D721Med (cell line): ENCODE measurements around the gene ASXL2.

ENCODE experiments used
- DNase-seq: peaks from one replicate; pipeline ENCODE4 v3.0.0; 2011; ENCODE audit warnings: low spot score; ENCODE audit not compliant: insufficient read length
- FAIRE-seq: peaks from 2 replicates; lab custom pipeline; 2011; peaks lifted over from hg19 to GRCh38; lab: Jason Lieb, UNC
- TF ChIP-seq, protein P1 (sequence below): IDR thresholded peaks from 2 replicates; pipeline ENCODE4 v1.5.1; 2012; ENCODE audit warnings: mild to moderate bottlenecking, control low read depth; ENCODE audit not compliant: insufficient read depth; ENCODE audit errors: missing control alignments

The ASXL2 gene

DNA sequence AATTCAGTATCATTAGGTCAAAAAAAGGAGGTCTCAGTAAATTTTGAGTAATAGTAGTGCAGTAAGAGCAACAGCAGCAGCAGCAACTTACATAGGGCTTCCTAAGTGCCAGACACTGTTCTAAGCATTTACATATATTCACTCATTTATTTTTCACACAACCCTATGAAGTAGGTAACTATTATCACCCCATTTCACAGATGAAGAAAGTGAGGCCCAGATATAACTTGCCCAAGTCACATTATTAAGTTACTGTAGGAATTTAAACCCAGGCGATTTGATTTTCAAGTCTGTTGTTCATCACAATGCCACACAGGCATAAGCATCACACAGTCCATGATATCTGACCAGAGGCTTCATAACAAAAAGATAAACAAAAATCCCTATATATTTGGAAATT is 114.7 kb downstream of the ASXL2 start:
- no peak for FAIRE-seq
- TF ChIP-seq, protein P1, sequence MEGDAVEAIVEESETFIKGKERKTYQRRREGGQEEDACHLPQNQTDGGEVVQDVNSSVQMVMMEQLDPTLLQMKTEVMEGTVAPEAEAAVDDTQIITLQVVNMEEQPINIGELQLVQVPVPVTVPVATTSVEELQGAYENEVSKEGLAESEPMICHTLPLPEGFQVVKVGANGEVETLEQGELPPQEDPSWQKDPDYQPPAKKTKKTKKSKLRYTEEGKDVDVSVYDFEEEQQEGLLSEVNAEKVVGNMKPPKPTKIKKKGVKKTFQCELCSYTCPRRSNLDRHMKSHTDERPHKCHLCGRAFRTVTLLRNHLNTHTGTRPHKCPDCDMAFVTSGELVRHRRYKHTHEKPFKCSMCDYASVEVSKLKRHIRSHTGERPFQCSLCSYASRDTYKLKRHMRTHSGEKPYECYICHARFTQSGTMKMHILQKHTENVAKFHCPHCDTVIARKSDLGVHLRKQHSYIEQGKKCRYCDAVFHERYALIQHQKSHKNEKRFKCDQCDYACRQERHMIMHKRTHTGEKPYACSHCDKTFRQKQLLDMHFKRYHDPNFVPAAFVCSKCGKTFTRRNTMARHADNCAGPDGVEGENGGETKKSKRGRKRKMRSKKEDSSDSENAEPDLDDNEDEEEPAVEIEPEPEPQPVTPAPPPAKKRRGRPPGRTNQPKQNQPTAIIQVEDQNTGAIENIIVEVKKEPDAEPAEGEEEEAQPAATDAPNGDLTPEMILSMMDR: no peak
- no peak for DNase-seq

DNA sequence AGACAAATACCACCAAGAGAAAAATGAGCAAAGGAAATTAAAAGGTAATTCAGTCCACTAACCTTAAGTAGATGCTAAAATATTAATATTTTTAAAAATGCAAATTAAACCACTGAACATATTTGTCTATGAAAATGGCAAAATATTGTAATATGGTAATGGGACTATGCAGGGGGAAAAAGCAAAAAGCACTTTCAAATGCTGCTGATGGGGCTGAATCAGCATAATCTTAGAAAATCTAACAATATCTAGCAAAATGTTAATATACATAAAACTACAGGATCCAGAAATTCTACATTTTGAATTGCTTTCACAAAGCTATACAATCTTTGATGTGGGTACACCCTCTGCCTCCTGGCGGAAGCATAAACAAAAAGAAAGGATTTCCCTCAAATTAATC is 118.0 kb downstream of the ASXL2 start:
- DNase-seq (no peak), FAIRE-seq (no peak)
- TF ChIP-seq, protein P1: no peak

DNA sequence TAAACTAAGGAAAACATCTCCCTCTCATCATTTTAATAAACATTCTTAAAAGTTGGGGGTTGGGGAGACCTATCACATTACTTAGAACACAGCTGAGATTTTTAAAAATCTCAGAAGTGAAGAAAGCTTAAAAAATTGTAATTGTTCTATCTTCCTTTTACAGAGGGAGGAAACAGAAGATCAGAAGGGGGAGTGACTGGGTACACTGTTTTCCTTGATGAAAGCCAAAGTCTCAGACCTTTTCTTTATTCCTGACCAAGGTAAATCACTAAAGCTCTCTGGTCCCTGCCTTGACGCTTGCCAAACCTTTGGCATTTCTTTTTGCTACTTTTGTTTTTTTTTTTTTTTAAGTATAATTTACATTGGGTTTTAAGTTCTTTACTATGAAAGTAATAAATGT is 119.9 kb downstream of the ASXL2 start:
- TF ChIP-seq, protein P1: no peak
- DNase-seq (no peak), FAIRE-seq (no peak)

DNA sequence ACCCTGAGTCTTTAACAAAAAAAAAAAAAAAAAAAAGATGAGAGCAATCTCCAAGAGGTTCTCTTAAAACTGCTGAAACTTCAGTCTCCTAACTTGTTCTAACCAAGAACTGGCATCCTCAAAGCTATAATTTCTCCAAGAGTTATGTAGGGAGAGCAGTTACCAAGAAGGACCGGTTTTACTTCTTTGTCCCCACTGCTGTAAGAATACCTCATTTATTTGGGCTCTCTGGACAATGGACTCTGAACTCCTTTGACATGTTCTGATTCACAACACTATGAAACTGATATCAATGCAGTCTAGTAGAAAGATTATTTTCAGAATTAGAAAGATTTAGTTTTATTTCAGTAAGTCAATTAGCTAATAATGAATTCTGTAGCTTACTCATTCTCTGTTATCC is 120.4 kb downstream of the ASXL2 start:
- no peak for DNase-seq
- no peak for FAIRE-seq
- TF ChIP-seq, protein P1: no peak

DNA sequence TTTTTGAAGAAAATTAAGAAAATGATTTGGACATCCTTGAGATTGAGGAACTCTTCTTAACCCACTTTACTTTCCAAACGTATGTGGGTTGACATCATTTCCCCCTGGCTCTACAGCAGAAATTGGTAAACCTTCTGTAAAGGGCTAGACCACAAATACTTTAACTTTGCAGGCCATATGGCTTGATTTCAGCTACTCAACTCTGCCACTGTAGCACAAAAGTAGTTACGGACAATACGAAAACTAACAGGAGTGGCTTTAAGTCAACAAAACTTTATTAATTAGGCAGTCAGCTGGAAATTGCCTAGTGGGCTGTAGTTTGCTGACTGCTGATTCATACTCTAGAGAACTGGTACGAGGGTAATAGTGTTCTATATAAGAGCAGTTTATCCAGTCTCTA is 121.8 kb downstream of the ASXL2 start:
- TF ChIP-seq, protein P1: no peak
- no peak for FAIRE-seq
- DNase-seq: no peak

DNA sequence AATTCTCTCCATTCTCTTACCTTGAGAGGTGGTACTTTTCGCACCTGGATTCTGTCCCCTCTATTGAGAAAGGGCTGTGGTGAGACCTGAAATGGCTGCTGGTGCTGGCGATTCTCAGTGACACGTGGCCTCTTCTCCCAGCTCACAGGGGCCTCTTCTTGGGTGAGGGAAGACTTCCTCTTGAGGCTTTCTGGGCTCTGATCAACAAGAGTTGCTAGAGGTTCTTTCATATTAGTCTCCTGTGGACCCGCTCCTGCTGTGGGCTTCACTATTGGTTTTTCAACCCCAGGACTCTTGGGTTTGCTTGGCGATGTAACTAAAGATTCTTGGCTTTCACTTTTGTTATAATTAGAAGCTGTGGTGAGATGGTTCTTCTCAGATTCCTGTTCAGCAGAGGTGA is 128.6 kb downstream of the ASXL2 start:
- FAIRE-seq (no peak), DNase-seq (no peak)
- TF ChIP-seq, protein P1: no peak

DNA sequence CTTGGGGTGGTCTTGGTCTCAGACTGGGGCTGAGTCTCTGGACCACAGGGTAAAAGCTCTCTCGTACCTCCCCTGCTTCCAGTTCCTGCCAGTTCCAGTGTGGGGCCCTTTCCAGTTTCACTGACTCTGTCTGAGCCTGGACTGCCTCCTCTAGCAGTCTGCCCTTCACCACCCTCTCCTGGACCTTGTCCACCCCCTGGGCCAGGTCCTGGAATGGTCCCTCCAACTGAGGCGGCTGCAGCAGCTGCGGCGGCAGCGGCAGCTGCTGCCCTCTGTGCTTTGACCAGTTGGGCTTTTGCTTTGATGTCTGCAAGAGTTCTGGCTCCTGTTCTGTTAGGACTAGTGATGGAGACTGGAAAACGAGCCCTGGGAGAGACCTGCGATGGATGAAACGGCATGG is 134.2 kb downstream of the ASXL2 start:
- DNase-seq (no peak), FAIRE-seq (no peak)
- TF ChIP-seq, protein P1: no peak
